ENCODE data around the gene S100A9.

The S100A9 gene

DNA sequence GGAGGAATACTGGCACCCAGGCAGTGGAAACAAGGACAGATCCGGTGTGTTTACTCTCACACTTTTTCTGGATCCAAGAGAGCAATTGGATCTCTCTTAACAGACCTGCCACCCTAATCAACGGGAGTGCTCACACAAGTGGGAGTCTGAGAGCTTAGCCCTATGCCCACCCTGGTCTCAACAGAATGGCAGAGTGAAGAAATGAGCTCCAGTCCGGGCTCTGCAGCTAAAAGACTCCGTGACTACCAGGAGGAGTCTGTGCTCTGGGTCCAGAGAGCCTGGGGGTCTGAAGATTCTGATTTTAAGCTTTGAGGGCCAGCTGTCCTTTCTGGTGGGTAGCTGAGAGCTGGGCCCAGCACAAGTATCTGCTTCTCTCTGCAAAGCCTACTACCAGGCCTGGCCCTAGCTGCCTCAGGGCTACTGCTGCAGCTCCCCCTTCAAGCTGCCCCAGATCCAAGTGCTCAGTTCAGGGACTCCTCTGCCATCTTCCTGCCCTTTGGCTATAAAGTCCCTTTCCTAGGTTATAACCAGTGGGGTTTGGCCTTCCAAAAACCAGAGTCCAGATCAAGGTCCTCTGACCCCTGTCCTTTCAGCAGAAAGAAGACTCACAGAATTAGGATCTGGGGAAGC, 3.9 kb downstream of the S100A9 start:
- no peak for DNase-seq (ENCODE audit: low read depth)

DNA sequence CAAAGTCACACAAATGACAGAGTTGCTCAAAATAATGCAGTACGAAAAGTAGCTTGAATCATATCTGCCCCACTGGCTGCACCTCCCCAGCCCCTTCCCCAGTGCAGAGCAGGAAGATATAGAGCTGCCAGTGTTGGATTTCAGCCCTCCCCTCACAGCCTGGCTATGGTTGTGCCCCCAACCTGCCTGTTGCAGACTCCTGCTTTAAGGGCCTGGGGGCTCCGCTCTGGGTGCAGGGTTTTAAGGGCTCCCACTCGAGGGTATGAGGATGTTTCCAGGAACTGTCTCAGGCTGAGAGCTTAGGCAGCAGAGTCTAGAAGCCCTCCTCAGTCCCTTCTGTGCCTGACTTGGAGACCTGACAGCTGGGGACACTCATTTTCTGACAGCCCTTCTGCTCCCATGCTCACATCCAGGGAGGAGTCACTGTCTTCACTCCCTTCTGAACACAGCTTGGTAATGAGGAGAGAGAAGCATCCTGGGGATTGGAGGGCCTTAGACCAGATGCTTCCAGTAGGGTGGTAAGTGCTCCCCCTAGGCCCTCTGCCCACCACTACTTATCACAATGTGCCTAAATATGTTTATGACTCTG, 4.6 kb downstream of the S100A9 start:
- no peak for DNase-seq (ENCODE audit: low read depth)

DNA sequence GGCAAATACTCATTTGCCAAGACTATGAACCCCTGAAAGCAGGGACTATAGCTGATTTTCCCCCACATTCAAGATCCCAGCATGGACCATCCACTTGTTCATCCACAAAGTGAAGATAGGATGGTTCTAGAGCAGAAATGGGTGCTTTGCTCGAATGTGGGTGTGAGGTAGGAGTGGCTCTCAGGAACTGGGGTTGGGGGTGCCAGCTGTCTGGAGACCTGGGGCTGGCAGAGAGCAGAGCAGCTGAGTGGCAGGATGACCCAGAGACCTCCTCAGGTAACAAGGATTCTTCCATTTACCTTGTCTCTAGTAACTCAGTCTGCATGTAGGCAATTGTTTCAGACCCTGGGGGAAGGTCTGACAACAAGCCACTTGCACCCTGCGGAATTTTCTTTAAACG, 6.0 kb downstream of the S100A9 start:
- no peak for DNase-seq (ENCODE audit: low read depth)

DNA sequence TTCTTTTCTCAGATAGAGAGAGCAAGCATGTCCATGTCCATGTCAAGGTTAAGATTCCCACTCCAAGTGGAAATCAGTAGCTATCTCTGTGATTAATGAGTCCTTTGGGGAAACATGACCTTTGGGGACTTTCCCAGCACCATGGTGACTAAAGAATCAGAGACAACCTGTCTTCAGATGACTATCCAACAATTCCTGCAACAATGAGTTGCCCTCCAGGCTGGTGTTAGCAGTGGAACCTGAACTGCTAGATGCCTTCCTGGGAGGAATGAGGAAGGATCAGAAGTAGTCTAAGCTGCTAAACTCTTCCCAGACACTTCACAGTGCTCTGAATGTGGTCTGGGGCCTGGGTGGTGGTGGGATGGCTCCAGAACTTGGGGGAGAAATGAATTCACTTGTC, 6.5 kb downstream of the S100A9 start:
- DNase-seq (ENCODE audit: low read depth) = no peak

DNA sequence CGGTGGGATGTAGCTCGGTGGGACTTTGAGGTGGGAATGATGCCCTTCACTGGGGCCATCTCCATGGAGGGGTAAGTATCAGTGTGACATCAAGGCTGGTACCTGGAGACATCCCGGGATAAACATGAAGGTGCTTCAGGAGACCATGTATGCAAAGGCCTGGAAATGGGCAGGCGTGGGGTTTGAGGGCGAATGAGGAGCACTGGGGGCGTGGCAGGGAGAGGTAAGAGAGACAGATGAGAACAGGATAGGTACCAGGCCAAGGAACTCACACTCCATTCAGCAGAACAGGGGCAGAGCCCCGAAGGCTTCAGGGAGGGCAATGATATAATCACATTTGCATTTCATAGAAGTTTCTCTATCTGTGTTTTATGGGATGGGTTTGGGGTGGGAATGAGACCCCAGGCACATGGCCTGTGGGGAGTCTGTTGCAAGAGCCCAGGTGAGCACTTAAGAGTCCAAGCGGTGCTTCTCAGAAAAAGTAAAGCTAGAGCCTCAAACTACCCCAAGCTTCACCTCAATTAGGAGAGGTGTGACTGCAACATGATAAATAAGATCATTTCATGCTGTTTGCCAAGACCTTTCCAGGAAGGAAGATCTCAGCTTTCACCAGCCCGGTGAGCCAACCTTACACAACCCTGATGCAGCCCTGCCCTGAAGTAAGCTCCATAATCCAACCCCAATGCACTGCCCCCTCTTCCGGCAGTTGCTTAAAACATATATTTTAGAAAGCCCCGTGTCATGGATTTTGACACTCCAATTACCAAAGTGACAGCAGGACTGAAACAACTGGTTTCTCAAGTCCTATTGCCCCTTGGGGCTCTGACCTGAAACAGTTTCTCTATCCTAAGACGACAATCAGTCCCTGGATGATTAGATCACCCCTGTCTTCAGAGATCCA, 7.4 kb downstream of the S100A9 start:
- DNase-seq (ENCODE audit: low read depth) = no peak

DNA sequence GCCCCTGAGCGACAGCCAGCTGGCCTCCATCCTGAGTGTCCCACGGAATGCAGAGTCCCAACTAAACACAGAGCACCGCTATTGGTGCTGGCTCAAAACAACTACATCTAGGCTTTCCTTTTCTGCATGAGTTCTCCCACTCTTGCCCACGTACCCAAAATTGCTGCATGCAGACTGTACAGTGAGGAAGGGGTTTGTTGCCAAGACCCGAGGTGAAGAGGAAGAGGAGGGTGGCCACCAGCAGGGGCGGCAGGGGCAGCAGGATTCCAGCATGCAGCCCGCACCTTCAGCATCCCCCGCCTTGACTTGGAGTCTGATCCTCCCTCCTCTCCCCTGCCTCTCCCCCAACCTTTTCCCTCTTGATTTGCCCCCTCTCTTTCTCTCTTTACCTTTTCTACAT, 8.0 kb downstream of the S100A9 start:
- no peak for DNase-seq (ENCODE audit: low read depth)

DNA sequence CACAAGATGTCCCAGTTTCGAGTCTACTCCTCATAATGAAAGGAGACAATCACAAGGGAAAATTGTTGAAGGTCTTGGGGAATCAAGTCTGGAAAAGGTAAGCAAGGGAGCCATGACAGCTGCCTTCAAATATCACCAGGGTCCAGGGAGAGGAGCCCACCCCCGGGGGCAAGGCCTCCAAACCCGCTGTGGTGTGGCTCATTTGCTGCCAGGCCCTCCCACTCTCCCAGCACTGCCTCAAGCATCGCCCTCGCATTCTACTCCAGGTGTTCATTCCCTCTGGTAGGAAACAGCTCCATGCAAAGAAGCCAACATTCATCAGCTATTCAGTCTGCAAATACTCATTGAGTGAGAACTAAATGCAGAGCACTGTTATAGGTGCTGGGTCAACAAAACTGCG, 8.6 kb downstream of the S100A9 start:
- no peak for DNase-seq (ENCODE audit: low read depth)

DNA sequence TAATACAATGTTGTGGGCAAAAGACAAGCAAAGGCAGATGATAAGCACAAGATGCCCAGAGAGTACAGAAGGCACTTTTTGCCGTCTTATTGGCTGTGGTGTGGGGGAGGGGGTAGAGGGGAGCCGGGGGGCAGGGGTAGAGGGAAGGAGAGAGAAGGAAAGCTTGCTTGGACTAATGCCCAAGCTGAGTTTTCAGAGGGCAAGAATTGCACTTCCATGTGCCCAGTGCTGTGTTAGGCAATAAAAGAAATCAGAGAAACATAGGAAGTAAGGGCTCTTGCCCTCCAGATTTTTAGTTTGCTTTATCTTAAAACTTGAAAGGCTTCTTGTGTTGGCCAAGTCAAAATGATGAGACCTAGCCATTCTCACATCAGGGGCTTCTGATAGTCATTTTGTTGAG, 9.4 kb downstream of the S100A9 start:
- no peak for DNase-seq (ENCODE audit: low read depth)

DNA sequence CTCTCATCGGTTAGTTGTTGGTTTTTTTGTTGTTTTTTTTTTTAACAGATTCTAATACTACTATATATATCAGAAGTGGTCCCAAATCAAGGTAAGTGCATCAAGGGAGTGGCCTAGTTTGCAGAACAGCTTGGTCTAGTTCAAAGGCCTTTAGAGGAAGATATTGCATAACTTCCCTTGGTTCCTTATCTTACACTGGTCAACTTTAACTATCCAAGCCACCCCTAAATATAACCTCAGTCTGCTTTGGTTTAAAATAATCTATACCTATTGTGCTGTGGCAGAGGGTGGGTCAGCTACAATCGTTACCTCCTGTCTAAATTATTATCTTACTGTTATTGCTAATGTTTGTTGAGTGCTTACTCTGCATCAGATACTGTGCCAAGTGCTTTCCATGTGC, 10.8 kb downstream of the S100A9 start:
- no peak for DNase-seq (ENCODE audit: low read depth)

DNA sequence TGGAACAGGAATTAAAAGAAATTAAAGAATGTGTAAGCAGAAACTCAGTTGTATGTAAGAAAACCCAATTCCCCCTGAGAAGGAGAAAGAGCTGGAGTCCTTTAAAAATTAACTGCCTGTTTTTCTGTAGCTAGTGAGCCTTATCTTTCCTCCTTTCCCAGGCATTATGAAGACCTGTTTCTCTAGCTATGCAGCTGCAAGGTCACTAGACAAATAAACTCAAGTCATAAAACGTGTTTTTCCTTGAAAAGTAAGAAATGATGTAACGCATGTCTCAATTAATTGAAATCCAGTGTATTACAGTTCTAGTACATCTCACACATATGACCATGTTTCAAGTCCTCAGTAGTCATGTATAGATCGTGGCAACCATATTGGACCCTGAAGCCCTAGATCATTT, 12.5 kb downstream of the S100A9 start:
- DNase-seq (ENCODE audit: low read depth) = no peak

DNA sequence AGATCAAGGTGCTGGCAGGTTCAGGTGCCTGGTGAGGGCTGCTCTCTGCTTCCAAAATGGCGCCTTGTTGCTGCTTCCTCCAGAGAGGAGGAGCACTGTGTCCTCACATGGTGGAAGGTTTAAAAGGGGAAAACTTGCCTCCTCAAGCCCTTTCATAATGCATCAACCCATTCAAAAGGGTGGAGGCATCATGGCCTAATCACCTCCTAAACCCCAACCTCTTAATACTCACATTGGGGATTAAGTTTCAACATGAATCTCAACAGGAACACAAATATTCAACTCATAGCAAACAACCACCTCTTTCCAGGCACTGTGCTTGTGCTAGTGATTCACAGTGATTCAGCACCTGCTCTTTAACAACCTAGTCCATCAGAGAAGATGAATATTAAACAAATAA, 13.6 kb downstream of the S100A9 start:
- DNase-seq (ENCODE audit: low read depth) = no peak

DNA sequence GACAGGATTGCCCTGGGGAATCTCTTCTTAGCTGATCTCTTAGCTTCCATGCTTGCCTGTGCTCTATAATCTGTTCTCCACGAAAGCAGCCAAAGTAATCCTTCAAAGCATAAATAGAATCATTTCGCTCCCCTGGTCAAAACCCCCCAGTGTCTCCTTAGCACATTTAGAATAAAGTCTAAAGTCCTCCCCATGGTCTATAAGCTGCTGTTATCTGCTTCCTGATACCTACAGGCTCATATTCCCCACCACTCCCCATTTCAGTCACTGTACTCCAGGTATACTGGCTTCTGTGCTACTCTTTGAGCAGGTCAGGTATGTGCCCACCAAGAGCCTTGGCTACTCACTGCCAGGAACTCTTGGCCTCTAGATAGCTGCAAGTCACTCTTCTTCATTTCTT, 14.9 kb downstream of the S100A9 start:
- no peak for DNase-seq (ENCODE audit: low read depth)

DNA sequence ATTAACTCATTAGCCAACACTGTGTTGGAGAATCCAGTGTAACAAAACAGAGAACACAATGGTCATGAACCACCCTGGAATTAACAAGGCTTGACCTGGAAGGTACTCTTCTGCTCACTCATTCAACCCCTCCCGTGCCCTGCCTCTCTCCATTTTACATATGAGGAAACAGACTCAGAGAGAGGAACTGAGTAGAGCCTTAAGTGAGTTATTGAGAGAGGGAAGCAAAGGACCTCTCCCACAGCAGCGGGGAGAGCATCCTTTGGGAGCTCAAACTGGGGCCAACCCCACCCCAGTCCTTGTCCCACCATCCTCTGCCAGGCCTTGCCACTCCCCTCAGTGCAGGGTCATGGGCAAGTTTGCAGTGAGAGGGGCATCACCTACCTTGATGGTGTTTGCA, 16.4 kb downstream of the S100A9 start:
- no peak for DNase-seq (ENCODE audit: low read depth)

DNA sequence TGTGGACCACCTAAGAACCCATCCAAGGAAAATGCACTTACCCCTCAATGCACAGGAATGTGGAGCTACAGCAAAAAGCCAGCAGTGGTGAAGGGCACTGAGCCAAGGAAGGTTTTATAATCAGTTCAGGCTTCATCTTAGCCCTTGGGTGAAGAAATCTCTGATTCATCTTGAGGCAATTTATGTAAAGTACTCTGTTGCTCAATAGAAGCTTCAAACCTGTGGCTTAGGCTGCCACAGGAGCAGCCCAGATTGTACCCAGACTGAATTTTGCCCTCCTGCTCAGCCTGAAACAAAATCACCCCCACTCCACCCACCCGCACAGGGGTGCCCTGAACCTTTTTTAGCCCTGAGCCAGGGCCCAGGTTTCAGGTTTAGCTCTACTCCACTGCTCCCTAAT, 17.9 kb downstream of the S100A9 start, which contains the start of gene S100A12:
Gene S100A12, minus strand, starts transcription at position 111 of the 400 bp plus-strand sequence. CDS start 1,029 bp downstream, outside the sequence.
- DNase-seq (ENCODE audit: low read depth) = no peak

DNA sequence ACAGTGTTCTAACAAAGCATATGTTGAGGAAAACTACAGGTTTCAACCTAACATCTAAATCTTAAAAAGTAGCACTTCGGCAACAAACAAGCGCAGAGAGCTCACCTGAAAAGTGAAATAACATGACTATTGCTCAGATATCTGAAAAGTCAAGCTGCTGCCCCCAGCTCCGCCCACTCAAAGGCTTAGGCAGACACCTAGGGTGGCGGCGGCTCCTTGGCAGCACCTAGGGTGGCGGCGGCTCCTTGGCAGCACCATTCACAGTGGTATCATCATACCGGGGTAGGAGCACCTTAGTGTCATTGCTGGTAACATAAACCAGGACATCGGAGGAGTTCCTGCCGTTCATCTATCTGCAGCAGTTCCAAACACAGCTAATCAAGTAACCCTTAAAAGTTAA, 21.9 kb downstream of the S100A9 start:
- DNase-seq (ENCODE audit: low read depth) = no peak

DNA sequence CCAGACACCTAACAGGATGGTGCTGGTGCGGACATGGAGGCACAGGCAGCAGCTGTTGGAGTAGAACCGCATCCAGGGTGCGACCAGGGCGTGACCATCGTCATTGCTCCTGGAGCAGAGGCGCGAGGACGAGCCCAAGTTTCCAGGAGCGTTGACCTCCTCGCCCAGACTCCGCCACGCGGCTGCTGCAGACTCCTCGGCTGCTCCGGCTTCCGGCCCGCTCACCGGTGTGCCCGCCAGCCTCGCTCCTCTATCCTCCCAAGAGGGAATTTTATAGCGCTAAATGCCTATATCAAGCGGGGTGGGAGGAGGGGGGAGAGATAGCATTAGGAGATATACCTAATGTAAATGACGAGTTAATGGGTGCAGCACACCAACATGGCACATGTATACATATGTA, 23.1 kb downstream of the S100A9 start:
- DNase-seq (ENCODE audit: low read depth) = no peak

DNA sequence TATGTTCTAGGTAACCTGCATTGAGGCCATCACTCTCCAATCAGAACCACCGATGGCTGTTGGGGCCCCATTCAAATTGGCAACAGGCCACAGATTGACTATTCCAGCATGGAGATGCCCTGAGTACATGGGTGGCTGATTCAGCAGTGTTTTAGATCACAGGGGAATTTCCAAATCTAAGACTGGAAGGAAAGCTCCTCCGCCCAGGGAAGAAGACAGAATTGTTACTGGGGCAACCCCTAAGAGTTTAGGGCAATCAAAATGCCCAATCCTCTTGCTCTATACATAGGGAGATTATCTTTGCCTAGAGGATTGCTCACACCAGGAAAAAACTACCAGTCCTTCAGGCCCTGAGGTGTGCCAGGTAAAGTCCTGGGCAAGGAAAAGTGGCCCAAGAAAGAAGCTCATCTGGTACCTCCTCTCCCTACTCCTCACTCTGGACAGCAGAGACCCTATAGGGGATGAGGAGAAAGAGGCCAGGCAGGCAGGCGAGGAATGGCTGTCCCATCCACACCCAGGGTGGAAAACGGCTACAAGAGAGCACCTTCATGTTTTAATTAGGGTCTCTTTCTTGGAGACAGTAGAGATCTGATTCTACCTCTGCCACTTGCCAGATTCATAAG, 27.4 kb downstream of the S100A9 start:
- DNase-seq (ENCODE audit: low read depth) = no peak

DNA sequence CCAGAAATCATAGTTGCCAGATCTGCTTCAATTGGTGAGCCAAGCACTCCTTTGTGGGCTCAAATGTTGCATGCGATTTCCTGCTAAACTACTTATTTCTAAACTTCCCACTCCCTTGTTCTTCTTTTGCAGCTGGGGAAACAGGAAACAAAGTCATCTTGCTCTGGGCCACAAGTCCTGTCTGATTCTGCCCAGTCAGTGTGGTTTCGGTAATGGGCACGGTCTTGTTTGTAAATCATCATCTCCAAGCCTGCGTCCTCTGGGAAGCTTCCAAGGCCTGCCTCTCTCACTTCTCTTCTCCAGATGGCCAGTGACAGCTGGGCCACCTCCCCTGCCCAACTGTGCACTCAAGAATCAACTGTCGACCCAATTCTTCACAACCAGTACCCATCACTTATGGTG, 28.8 kb downstream of the S100A9 start:
- DNase-seq (ENCODE audit: low read depth) = no peak

DNA sequence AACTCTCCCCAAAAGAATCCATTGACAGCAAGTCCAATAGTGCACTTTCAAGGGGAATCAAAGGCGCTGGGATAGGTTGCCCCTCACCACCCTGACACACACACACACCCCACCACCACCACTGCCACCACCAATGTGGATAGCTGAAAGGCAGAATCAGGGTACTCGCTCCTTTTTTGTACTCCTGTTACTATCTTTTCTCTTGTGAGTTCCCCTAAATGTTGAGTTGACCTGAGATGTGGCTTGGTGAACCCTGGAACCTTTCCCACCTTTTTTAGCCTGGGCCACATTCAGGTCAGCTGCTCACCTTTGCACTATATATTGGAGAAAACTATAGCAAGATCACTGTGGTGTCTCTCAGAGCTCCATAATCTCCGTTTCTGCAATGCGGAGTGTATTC, 29.3 kb downstream of the S100A9 start:
- no peak for DNase-seq (ENCODE audit: low read depth)

DNA sequence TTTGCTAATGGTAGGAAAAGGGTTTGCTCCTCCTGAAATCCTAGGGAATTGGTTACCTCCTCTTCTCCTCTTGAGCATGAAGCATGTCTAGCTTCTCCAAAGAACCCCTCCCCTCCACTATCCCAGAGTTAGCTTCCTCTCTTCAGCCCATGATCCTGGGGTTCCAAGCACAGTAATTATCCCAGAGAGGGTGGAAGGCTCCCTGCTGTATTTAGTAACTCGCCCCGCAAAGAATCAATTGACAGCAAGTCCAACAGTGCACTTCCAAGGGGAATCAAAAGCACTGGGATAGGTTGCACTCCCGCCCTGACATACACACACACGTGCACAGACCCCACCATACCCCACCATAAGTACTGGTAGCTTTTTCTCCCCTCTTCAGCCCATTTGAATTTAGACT, 30.1 kb downstream of the S100A9 start:
- no peak for DNase-seq (ENCODE audit: low read depth)

DNA sequence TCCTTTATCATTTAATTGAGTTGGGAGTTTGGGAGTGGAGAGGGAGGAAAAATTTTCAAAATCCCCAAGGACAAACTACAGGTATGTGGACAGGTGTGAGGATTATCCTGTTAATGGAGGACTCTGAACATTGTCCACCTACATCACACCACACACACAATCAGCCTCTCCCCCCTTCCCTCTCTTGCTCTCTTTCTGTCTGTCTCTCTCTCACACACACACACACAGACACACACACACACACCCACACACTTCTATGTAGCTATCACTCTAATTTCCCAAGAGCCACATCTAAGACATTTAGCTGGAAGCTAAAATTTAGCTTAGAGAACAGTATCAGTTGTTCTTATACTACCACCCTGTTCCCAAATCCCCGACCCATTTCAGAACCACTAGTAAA, 31.7 kb downstream of the S100A9 start:
- DNase-seq (ENCODE audit: low read depth) = no peak

DNA sequence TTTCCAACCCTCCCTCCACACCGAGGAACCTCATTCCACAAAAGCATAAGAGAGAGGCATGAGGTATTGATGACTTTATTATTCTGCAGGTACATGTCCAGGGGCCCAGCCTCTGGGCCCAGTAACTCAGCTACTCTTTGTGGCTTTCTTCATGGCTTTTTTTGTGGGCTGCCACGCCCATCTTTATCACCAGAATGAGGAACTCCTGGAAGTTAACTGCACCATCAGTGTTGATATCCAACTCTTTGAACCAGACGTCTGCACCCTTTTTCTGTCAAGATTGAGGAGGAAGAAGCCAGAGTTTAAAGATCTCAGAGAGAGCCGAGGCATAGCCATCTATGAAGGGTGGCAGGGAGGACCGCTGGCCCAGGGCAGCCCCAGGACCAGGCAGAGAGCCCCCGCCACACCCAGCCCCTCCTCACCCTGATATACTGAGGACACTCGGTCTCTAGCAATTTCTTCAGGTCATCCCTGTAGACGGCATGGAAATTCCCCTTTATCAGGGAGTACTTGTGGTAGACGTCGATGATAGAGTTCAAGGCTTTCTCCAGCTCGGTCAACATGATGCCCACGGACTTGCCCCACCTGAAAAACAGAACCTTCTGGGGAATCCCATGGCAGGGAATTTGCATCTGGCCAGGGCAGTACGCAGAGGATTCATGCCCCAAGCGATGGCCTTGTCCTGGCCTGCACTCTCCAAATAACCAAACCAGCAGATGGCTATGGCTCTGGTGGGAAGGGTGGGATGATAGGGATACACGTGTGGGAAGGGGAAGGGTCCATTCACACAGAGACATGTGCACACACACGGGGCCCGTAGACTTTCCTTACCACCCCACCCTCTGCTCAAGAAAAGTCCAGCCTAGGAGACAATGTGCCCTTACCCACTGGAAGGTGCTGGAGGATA, 32.6 kb downstream of the S100A9 start:
- DNase-seq (ENCODE audit: low read depth) = no peak

Data from T-helper 22 cell (primary cell).